HG03066 (cell line): Measurements from ENCODE around the gene VPS37C.
"Not testable (repeated sequence)": the region's sequence is repeated elsewhere in the genome, so short reads cannot be mapped to it uniquely, and the experiment has no call there.

Source experiments
- ATAC-seq: cut with Tn5 transposase; IDR thresholded peaks from one replicate; pipeline ENCODE4 v1.9.1; 2021; ENCODE audit warnings: low read depth; ENCODE audit not compliant: unreplicated experiment

Gene VPS37C

DNA sequence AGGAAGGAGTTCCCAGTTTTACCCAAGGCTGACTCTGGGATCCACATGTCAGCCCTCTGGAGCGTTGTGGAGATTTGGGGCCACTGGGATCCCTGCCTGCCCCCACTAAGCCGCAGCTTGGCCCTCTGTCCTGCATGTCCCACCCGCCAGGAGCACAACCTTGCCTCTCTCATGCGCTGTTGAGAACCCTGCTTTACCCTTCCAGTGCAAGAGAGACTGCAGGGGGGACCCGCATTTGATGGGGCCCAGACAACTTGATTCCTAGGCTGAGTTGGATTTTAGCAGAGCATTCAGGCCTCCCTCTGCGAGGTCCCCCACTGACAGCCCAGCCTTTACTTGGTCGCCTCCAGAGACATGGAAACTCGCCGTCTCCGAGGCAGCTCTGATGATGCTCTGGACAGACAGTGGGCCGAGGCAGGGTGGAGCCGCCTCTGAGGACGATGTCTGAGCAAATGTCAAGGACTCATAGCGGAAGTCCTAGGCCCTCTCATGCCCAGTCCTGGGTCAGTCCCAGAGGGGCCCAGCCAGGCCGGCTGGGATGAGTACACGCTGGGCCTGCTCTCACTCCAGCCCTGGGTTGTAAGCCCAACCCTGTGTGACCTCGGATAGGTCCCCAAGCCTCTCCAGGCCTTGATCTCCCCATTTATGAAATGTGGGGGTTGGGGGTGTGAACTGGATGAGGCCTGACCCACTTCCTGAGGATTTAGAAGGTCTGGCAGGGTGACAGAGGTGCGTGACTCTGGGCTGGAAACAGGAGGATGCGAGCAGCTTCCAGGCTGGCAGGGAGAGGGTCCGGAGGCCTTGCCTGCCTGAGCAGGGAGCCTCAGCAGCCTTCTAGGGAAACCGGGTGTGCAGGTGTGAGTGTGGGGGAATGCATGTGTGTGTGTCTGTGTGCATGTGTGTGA, 58.3 kb downstream of the VPS37C start:
- ATAC-seq = no peak

- ATAC-seq = no peak
Observed at GRCh38 chr11:61098778-61099177, 62.4 kb downstream of the VPS37C start.

GRCh38 chr11:61098261-61098660, 63.0 kb downstream of the VPS37C start:
- ATAC-seq = not testable (repeated sequence)

DNA sequence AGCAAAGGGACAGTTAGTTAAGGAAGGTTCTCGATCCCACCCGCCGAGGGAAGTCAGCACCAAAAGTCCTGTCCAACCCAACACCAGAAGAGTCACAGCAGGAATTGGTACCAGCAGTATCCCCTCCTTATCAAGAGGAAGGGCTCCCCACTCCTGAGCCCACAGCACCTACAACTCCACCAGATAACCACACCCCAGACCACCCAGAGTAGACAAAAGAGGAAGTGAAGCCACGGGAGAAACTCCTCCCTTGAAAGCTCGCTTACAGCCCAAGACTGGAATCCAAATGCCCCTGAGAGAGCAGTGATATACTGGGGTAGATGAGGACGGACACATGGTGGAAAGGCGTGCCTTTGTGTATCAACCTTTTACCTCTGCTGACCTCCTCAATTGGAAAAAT, 66.2 kb downstream of the VPS37C start:
- ATAC-seq = no peak

GRCh38 chr11:61094167-61094566, 67.1 kb downstream of the VPS37C start:
- not testable (repeated sequence) for ATAC-seq

DNA sequence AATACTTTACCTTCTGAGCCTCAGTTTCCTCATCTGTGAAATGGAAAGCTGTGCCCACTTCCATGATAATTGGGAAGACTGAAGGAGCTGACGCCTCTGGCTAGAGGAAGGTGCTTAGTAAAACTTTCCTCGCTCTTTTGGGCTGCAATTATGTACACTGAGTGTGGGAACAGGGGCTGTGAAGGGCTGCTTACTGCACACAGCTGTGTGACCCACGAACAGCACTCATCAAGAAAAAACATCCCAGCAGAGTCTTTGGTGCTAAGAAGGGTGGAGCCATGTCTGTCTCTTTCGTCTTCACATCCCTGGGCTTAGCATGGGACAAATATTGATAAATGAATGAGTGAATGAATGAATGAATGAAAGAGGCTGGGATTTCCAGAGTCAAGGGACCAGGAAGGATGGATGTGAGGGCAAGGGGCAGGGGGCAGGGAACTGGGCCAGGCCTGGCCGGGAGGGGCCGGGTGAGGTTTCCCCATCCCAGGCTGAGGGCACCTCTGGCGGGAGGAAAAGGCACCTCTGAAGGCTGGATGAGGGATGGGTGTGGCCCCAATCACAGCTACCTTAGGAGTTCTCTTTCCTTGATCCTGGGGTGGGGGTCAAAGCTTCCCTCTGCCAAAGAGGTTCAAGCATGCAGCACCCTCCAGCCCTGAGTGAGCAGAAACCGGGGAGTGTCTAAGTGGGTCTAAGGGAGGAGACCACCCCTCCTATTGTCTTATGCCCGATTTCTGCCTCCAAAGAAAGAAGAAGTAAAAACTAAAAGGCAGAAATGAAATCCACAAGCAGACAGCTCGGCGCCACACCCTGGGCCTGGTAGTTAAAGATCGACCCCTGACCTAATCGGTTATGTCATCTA, 68.1 kb downstream of the VPS37C start:
- ATAC-seq = no peak

DNA sequence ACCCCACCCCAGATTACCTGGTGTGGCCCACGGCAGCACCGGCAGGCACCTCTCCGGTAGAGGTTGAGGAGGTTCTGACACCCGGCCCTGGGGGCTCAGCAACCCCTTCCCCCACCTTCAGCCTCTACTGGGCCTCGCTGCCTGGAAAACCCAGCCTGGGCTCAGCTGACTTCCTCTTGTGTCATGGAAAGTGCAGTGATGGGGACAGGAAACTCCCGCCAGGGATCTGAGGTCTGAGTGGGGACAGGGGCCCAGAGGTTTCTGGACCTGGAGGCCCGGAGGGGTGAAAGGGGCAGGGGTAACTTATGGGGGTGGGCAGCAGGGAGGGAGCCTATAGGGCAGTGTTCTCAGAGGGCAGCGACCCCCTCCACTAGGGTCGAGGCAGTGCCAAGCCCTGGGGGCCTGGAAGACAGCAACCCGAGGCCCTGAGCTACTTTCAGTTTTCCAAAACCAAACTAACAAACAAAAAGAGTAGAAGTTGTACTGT, 68.9 kb downstream of the VPS37C start:
- peak; percentile 54 for ATAC-seq

DNA sequence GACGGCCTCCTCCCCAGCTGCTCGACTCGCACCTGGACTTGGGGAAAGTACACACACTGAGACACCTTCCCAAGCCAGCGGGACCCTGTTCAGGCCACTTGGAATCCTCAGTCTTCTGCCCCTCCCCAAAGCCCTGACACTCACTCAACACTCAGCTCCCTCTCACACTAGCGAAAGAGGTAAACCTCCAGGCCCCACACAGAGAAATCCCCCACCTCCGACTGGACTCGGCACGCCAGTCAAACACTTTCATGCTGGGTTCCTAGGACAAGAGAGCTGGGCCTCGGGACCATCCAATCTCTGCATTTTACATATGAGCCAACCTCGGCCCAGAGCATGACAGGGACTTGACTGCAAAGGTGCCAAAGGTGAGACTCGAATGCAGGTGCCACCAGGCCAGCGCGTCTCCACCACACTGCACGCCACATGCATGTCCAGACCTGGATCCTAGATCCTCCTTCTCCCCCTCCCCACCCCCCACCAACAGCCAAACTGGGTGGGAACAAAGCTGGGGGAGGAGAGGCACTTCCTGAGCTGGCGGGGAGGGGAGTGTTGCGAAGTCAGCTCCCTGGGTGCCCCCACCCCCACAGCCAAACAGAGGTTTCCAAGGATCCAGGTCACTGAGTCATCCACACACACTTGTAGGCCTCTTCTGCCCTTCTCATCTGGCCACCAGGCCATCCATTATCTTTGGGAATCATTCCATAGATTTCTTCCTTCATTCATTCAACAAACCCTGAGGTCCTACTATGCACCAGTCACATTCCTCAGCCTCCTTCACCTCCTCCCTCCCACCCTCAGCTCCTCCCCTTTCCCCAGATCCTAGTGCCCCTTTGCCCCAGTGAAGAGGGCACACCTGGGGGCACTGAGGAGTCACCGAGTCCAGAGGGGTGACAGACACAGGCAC, 69.6 kb downstream of the VPS37C start:
- ATAC-seq = no peak

- ATAC-seq = no peak
Observed at GRCh38 chr11:61090982-61091372, 70.2 kb downstream of the VPS37C start.

DNA sequence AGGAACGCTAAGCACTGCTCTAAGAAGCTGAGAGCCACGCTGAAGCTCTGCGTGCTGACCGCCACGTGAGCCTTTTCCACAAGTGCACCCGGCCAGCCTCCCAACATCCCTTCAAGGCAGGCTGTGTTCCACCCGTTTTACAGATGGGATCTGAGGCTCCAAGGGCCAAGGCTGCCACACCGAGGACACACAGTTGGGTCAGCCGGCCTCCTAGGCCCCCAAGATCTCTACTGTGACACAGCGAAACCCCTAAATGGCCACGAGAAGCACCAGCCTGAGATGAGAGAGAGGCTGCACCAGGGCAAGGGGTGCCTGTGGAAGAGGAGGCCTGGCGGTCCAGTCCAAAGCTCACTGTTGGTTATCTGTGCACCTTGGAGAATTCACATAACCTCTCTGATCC, 70.7 kb downstream of the VPS37C start:
- no peak for ATAC-seq

DNA sequence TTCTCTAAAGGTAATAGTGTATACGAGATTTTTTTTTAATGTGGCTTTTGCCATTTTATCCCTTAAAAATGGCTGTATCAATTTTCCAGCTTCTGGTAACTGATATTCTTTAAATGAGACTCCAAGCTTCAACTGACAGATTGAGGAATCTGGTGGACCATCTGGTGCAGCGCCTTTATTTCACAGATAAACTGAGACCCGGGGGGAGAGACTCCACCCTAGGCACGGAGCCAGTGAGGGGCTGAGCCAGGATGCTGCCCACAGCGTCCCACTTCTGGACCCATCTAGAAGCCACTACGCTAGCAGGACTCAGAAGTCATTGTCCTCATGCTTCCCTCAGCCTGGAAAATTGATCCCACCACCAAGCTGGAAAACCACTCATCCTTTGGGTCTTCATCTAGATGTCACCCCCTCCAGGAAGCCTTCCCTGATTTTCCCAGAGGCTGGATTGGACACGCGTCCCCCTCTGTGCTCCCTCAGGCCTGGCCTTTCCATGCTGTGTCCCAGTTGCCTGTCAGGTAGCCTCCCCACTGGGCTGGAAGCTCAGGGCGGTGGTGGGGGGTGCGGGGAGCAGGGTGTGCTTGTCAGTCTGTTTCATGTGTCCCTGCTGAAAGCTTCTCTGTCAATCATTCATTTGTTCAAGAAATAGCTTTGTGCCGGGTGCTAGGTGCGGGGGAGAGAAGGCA, 71.3 kb downstream of the VPS37C start:
- no peak for ATAC-seq

DNA sequence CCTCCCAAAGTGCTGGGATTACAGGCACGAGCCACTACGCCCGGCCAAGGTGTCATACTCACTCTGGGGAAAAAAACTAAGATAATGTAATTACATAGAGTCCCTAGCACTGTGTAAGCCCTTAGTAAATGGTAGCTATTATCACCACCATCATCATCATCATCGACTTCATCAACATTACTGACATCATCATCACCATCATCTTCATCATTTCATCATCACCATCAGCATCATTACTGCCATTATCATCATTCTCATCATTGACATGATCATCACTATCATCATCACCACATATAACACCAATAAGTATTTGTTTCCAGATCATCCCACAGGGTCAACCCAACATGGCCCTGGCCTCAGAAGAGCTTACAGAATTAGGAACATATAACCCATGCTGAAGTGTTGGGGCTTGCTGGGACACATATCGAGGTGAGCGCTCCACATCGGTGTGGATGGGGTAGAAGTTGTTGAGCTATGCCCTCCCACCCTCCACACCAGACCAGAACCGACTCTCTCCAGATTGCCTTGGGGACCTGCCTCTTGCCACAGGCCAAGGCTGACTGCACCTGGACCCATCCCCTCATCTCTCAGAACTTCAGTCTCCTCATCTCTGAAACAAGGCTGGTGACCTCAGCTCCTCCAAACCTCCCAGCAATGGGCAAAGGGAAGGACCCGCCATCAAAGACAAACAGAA, 73.7 kb downstream of the VPS37C start:
- no peak for ATAC-seq

DNA sequence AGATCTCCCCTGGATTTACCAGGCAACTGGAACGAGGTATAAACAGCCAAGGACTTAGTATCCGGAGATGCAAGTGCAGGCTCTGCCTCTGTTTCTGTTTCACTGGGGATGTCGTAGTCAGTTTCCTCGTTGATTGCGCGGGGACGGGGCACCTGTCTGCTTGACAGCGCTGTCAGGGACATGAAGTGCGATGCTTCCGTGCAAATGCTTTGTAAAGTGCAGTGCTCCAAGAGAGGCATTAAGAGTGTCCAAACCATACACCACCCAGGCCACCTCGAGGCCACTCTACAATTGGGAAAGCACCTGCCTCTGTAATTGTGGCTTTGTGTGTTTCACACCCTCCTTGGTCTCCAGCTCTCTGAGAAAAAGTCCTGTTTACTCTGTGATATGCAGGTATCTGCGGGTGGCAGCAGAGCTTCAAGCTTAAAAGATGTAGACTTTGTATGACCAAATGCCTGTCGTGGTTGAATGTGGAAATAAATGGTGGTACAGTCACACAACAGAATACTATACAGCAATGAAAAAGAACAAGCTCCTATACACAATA, 77.6 kb downstream of the VPS37C start:
- no peak for ATAC-seq

DNA sequence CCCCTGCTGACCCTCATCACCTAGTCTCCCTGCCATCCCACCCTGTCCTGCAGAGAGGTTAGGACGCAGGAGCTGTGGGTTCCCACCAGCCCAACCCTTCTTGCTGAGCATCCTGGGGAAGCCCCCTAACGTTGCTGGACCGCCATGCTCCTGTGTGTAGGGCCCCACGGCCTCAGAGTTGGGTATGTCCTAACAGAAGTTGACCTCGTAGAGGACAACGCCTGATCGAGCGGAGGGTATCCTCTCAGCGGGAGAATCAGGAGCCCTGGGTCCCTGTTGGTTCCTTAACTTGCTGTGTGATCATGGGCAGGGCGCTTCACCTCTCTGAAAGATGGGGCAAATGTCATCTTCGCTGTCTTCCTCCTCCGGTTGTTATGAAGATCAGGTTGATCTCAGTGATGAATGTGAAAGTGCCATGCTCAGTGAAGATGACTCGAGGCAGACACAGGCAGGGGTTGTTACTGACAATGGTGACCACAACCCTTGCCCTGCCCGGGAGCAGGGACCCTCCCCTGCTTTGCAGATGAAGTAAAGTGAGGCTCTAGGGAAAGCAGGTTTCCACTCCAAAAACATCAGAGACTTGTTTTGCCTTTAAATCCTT, 78.2 kb downstream of the VPS37C start:
- ATAC-seq = no peak

- ATAC-seq = no peak
Observed at GRCh38 chr11:61082062-61082870, 79.0 kb downstream of the VPS37C start.

- no peak for ATAC-seq
Observed at GRCh38 chr11:61080986-61081590, 80.1 kb downstream of the VPS37C start.

- no peak for ATAC-seq
Observed at GRCh38 chr11:61080526-61080925, 80.7 kb downstream of the VPS37C start.
